ENCODE measurements around the gene MYBPH. TPM values are rescaled to one million over a fixed set of nuclear protein-coding genes. Genes with fewer than 3 reads are reported as not detected.

Gene MYBPH
- total and polyA plus RNA-seq, 2 experiments from 2014 or later = not detected

DNA sequence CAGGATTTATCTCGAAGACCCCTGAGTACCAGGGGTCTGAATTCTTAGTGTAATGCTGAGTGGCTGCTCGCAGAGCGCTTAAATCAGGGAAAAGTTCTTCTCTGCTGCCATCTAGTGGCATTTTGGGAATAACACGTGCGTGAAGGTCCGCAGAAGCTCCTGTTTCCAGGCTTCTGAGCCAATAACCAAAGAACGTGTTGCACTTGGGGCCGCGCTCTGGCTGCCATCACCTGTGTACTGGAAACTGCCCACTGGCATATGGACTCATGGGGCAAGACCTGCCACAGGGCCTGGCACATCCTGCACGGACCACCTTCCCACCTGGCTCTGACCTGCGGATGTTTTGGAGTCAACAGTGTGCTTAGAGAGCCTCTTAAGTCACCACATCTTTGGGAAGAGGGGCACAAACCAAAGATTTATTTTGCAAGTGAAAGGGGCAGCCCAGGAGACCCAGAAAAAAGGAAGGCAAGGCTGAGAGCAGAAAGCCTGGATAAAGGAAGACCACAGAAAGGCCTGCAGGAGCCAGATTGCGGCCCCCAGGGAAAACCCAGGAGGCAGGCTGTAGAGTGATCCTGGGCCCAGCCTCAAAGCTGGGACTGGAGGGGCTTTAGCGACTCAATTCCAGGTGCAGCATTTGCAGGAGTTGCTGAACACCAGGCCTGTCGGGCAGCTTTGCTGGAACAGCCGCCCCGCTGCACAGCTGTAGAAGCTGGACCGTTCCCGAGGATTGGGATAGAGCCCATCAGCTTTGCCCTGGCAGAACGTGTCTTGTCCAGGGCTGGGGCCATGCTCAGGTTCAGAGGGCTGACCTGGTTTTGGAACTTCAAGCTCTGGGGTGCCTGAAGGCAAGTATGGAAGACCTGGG is 40.9 kb upstream of the MYBPH start:
- H3K9me2 ChIP-seq (ENCODE audit: insufficient read depth) = no peaks in the 10 kb centered on the region
- DNase-seq (ENCODE audit: low spot score) (peak; percentile 91), ATAC-seq (peak; percentile 80)
- TF ChIP-seq, protein P1, sequence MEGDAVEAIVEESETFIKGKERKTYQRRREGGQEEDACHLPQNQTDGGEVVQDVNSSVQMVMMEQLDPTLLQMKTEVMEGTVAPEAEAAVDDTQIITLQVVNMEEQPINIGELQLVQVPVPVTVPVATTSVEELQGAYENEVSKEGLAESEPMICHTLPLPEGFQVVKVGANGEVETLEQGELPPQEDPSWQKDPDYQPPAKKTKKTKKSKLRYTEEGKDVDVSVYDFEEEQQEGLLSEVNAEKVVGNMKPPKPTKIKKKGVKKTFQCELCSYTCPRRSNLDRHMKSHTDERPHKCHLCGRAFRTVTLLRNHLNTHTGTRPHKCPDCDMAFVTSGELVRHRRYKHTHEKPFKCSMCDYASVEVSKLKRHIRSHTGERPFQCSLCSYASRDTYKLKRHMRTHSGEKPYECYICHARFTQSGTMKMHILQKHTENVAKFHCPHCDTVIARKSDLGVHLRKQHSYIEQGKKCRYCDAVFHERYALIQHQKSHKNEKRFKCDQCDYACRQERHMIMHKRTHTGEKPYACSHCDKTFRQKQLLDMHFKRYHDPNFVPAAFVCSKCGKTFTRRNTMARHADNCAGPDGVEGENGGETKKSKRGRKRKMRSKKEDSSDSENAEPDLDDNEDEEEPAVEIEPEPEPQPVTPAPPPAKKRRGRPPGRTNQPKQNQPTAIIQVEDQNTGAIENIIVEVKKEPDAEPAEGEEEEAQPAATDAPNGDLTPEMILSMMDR (conservative IDR thresholded peaks at IDR 0.05; ENCODE audit: low read depth in 2 of 2) = peak; percentile 74 to 92
- no peak; the same call in 1 of the 2 replicates for TF ChIP-seq CREB1 (CRISPR knock-in tag; IDR thresholded peaks at IDR 0.05; ENCODE audit: low read depth)
- H3K4me3 ChIP-seq = no peak overlapping the region; the same call in 1 of the 2 replicates
- no peaks in the 10 kb centered on the region for H3F3A ChIP-seq (replicated peaks; ENCODE audit: low read depth)
- Mint-ChIP-seq H3K36me3 (ENCODE audit: low read depth) (no peaks in the 10 kb centered on the region), H3K4me3 (peak overlapping the region; percentile 25), H3K4me1 (peaks cover 17% of the 10 kb centered on the region), H3K9me3 (no peaks in the 10 kb centered on the region; the same call in 2 of the 3 replicates), H3K27ac (peak overlapping the region; percentile 57; the same call in 1 of the 2 replicates), H3K27me3 (ENCODE audit: insufficient read depth, low read depth, poor library complexity) (peaks cover 20% of the 10 kb centered on the region)
- no peaks in the 10 kb centered on the region for H4K20me1 ChIP-seq (replicated peaks; ENCODE audit: insufficient read depth)
- no peaks in the 10 kb centered on the region for H3K27me3 ChIP-seq (ENCODE audit: insufficient read depth)
- H3K36me3 ChIP-seq (ENCODE audit: insufficient read depth) = no peaks in the 10 kb centered on the region
- H3K27ac ChIP-seq (ENCODE audit: low read depth) = no peak overlapping the region
- H3K79me2 ChIP-seq (replicated peaks; ENCODE audit: insufficient read depth) = no peaks in the 10 kb centered on the region
- H3K4me1 ChIP-seq (ENCODE audit: insufficient read depth) = peaks cover 10% of the 10 kb centered on the region
- peak overlapping the region; percentile 99 for H2AFZ ChIP-seq
- peak overlapping the region; percentile 73 for H3K4me2 ChIP-seq

DNA sequence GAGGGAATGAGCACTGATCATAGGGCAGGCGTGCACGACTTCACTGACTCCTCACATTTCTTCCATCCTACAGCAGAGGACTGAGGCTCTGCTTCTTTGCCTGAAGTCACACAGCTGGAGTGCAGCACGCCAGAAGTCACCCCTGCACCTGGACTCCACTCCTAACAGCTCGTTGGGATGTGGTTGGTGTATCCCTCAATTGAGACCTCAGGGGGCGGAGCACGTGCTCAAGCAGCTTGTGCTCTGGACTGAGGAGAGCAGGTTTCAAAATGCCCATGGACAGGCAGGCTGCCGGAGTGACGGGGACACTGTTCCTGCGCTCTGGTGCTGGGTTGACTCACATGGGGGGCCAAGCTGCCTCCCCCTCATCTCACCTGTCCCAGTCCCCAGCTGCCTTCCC is 39.9 kb upstream of the MYBPH start:
- Mint-ChIP-seq H3K27me3 (ENCODE audit: insufficient read depth, low read depth, poor library complexity) (peaks cover 21% of the 10 kb centered on the region), H3K9me3 (no peaks in the 10 kb centered on the region; the same call in 2 of the 3 replicates)
- TF ChIP-seq, protein P1 (conservative IDR thresholded peaks at IDR 0.05; ENCODE audit: low read depth in 2 of 2) = no peak
- TF ChIP-seq, protein P2, sequence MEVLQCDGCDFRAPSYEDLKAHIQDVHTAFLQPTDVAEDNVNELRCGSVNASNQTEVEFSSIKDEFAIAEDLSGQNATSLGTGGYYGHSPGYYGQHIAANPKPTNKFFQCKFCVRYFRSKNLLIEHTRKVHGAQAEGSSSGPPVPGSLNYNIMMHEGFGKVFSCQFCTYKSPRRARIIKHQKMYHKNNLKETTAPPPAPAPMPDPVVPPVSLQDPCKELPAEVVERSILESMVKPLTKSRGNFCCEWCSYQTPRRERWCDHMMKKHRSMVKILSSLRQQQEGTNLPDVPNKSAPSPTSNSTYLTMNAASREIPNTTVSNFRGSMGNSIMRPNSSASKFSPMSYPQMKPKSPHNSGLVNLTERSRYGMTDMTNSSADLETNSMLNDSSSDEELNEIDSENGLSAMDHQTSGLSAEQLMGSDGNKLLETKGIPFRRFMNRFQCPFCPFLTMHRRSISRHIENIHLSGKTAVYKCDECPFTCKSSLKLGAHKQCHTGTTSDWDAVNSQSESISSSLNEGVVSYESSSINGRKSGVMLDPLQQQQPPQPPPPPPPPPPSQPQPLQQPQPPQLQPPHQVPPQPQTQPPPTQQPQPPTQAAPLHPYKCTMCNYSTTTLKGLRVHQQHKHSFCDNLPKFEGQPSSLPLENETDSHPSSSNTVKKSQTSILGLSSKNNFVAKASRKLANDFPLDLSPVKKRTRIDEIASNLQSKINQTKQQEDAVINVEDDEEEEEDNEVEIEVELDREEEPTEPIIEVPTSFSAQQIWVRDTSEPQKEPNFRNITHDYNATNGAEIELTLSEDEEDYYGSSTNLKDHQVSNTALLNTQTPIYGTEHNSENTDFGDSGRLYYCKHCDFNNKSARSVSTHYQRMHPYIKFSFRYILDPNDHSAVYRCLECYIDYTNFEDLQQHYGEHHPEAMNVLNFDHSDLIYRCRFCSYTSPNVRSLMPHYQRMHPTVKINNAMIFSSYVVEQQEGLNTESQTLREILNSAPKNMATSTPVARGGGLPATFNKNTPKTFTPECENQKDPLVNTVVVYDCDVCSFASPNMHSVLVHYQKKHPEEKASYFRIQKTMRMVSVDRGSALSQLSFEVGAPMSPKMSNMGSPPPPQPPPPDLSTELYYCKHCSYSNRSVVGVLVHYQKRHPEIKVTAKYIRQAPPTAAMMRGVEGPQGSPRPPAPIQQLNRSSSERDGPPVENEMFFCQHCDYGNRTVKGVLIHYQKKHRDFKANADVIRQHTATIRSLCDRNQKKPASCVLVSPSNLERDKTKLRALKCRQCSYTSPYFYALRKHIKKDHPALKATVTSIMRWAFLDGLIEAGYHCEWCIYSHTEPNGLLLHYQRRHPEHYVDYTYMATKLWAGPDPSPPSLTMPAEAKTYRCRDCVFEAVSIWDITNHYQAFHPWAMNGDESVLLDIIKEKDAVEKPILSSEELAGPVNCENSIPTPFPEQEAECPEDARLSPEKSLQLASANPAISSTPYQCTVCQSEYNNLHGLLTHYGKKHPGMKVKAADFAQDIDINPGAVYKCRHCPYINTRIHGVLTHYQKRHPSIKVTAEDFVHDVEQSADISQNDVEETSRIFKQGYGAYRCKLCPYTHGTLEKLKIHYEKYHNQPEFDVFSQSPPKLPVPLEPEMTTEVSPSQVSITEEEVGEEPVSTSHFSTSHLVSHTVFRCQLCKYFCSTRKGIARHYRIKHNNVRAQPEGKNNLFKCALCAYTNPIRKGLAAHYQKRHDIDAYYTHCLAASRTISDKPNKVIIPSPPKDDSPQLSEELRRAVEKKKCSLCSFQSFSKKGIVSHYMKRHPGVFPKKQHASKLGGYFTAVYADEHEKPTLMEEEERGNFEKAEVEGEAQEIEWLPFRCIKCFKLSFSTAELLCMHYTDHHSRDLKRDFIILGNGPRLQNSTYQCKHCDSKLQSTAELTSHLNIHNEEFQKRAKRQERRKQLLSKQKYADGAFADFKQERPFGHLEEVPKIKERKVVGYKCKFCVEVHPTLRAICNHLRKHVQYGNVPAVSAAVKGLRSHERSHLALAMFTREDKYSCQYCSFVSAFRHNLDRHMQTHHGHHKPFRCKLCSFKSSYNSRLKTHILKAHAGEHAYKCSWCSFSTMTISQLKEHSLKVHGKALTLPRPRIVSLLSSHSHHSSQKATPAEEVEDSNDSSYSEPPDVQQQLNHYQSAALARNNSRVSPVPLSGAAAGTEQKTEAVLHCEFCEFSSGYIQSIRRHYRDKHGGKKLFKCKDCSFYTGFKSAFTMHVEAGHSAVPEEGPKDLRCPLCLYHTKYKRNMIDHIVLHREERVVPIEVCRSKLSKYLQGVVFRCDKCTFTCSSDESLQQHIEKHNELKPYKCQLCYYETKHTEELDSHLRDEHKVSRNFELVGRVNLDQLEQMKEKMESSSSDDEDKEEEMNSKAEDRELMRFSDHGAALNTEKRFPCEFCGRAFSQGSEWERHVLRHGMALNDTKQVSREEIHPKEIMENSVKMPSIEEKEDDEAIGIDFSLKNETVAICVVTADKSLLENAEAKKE (CRISPR knock-in tag; IDR thresholded peaks at IDR 0.05) = no peak
- TF ChIP-seq, protein P3, sequence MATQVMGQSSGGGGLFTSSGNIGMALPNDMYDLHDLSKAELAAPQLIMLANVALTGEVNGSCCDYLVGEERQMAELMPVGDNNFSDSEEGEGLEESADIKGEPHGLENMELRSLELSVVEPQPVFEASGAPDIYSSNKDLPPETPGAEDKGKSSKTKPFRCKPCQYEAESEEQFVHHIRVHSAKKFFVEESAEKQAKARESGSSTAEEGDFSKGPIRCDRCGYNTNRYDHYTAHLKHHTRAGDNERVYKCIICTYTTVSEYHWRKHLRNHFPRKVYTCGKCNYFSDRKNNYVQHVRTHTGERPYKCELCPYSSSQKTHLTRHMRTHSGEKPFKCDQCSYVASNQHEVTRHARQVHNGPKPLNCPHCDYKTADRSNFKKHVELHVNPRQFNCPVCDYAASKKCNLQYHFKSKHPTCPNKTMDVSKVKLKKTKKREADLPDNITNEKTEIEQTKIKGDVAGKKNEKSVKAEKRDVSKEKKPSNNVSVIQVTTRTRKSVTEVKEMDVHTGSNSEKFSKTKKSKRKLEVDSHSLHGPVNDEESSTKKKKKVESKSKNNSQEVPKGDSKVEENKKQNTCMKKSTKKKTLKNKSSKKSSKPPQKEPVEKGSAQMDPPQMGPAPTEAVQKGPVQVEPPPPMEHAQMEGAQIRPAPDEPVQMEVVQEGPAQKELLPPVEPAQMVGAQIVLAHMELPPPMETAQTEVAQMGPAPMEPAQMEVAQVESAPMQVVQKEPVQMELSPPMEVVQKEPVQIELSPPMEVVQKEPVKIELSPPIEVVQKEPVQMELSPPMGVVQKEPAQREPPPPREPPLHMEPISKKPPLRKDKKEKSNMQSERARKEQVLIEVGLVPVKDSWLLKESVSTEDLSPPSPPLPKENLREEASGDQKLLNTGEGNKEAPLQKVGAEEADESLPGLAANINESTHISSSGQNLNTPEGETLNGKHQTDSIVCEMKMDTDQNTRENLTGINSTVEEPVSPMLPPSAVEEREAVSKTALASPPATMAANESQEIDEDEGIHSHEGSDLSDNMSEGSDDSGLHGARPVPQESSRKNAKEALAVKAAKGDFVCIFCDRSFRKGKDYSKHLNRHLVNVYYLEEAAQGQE (IDR thresholded peaks at IDR 0.05; ENCODE audit: unreplicated experiment) = no peak

More for the DNA sequence above, 39.9 kb upstream of the MYBPH start:
- Histone ChIP-seq H3K4me2 (no peak overlapping the region), H3K4me1 (ENCODE audit: insufficient read depth) (peaks cover 10% of the 10 kb centered on the region), H2AFZ (peak overlapping the region; percentile 0; the same call in 1 of the 2 replicates), H3F3A (replicated peaks; ENCODE audit: low read depth) (no peaks in the 10 kb centered on the region), H3K27me3 (ENCODE audit: insufficient read depth) (no peaks in the 10 kb centered on the region), H3K4me3 (no peak overlapping the region), H3K36me3 (ENCODE audit: insufficient read depth) (no peaks in the 10 kb centered on the region), H4K20me1 (replicated peaks; ENCODE audit: insufficient read depth) (no peaks in the 10 kb centered on the region), H3K9me2 (ENCODE audit: insufficient read depth) (no peaks in the 10 kb centered on the region), H3K79me2 (replicated peaks; ENCODE audit: insufficient read depth) (no peaks in the 10 kb centered on the region), H3K27ac (ENCODE audit: low read depth) (no peak overlapping the region)
- Mint-ChIP-seq H3K4me1 (peaks cover 17% of the 10 kb centered on the region), H3K27ac (no peak overlapping the region), H3K4me3 (no peak overlapping the region), H3K36me3 (ENCODE audit: low read depth) (no peaks in the 10 kb centered on the region)
- peak; percentile 22 for DNase-seq (ENCODE audit: low spot score)
- peak; percentile 2; the same call in 1 of the 3 replicates for ATAC-seq
